ENCODE measurements around the gene TCERG1L.

Gene TCERG1L

DNA sequence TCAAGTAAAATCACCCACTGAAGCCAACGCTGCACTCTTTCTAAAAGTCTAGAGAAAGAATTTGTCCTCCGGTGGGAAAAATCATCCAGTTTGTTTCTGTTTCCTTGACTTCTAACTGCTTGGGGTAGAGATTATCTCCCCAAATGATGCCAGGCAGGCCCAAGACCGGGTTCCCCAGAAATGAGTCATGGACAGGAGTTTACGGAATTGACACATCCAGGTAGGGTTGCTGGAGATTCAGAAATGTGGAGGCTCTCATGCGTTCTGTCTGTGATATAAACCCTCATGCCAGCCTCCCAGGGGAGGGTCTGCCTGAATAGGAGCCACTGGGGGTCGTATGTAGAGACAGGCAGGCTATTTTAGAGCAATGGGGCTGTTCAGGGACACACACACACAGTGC lies 230.9 kb downstream of the TCERG1L start:
- TF ChIP-seq, protein P1, sequence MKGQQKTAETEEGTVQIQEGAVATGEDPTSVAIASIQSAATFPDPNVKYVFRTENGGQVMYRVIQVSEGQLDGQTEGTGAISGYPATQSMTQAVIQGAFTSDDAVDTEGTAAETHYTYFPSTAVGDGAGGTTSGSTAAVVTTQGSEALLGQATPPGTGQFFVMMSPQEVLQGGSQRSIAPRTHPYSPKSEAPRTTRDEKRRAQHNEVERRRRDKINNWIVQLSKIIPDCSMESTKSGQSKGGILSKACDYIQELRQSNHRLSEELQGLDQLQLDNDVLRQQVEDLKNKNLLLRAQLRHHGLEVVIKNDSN (IDR thresholded peaks at IDR 0.05), result no peak
- TF ChIP-seq TCF12 (IDR thresholded peaks at IDR 0.05; ENCODE audit: low read depth) (no peak), TEAD4 (IDR thresholded peaks at IDR 0.05) (no peak), ZBTB7A (IDR thresholded peaks at IDR 0.05; ENCODE audit: low read depth) (no peak), NFIC (IDR thresholded peaks at IDR 0.05) (no peak), YY1 (IDR thresholded peaks at IDR 0.05; ENCODE audit: low read depth) (no peak), EP300 (IDR thresholded peaks at IDR 0.05; ENCODE audit: borderline replicate concordance) (no peak), CEBPB (IDR thresholded peaks at IDR 0.05) (no peak), CREB1 (IDR thresholded peaks at IDR 0.05; ENCODE audit: low read depth) (no peak), TAF1 (IDR thresholded peaks at IDR 0.05; ENCODE audit: low read depth) (no peak), FOXM1 (IDR thresholded peaks at IDR 0.05; ENCODE audit: borderline replicate concordance, low read depth) (no peak)
- TF ChIP-seq, protein P2, sequence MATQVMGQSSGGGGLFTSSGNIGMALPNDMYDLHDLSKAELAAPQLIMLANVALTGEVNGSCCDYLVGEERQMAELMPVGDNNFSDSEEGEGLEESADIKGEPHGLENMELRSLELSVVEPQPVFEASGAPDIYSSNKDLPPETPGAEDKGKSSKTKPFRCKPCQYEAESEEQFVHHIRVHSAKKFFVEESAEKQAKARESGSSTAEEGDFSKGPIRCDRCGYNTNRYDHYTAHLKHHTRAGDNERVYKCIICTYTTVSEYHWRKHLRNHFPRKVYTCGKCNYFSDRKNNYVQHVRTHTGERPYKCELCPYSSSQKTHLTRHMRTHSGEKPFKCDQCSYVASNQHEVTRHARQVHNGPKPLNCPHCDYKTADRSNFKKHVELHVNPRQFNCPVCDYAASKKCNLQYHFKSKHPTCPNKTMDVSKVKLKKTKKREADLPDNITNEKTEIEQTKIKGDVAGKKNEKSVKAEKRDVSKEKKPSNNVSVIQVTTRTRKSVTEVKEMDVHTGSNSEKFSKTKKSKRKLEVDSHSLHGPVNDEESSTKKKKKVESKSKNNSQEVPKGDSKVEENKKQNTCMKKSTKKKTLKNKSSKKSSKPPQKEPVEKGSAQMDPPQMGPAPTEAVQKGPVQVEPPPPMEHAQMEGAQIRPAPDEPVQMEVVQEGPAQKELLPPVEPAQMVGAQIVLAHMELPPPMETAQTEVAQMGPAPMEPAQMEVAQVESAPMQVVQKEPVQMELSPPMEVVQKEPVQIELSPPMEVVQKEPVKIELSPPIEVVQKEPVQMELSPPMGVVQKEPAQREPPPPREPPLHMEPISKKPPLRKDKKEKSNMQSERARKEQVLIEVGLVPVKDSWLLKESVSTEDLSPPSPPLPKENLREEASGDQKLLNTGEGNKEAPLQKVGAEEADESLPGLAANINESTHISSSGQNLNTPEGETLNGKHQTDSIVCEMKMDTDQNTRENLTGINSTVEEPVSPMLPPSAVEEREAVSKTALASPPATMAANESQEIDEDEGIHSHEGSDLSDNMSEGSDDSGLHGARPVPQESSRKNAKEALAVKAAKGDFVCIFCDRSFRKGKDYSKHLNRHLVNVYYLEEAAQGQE (IDR thresholded peaks at IDR 0.05; ENCODE audit: low read depth), result no peak
- TF ChIP-seq, protein P3, sequence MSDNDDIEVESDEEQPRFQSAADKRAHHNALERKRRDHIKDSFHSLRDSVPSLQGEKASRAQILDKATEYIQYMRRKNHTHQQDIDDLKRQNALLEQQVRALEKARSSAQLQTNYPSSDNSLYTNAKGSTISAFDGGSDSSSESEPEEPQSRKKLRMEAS (IDR thresholded peaks at IDR 0.05), result no peak

DNA sequence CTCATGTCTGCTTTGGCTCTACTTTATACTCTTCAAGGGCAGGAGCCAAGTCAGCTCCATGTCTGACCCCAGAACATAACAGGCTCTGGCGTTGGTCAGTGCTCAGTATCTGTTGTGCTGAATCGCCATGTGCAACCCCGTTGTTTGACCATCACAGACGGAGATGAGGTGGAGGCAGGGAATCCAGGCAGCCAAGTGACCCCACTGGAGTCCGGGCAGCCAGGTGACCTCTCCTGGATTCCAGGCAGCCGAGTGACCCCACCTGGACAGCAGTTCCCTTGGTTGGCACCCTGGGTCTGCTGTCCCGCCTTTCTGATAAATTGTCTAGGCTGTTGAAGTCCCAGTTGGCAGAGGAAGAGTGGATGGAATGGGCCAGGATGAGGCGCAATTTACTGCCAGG lies 232.2 kb downstream of the TCERG1L start:
- TF ChIP-seq, protein P3 (IDR thresholded peaks at IDR 0.05), result no peak
- TF ChIP-seq TAF1 (IDR thresholded peaks at IDR 0.05; ENCODE audit: low read depth), result no peak
- no peak for TF ChIP-seq ZBTB7A (IDR thresholded peaks at IDR 0.05; ENCODE audit: low read depth)
- TF ChIP-seq, protein P2 (IDR thresholded peaks at IDR 0.05; ENCODE audit: low read depth), result no peak
- TF ChIP-seq EGR1 (IDR thresholded peaks at IDR 0.05), result no peak
- no peak for TF ChIP-seq RAD21 (IDR thresholded peaks at IDR 0.05; ENCODE audit: low read depth)

DNA sequence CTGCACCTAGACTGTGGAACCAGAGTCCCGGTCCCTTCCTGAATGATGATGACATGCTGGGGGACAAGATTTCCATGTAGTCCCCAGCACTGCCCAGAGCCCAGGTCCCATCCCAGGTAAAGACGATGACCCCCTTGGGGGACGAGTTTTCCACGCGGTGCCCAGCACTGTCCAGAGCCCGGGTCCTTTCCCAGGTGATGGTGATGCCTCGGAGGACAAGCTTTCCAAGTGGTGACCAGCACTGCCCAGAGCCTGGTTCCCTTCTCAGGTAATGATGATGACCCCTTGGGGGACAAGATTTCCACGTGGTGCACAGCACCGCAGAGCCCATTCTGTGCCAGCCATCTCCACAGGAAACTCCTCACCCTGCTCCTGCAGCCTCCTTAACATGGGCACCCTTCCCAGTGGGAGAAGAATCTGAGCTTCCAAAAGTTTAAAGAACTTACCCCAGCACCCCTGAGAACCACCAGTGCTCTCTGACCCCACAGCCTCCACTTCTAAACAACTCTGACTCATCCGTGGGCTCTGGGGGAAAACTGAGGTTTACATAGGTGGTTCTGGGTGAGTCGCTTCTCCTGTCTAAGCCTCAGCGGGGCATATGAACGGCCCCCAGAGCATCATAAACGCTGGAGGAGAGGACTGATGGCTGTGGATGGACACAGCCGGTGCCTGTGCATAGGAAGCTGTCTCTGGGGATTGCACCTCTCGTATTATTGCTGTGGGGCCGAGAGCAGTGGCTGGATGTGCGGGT lies 233.2 kb downstream of the TCERG1L start:
- TF ChIP-seq EP300 (IDR thresholded peaks at IDR 0.05; ENCODE audit: borderline replicate concordance) (no peak), EGR1 (IDR thresholded peaks at IDR 0.05) (no peak), TEAD4 (IDR thresholded peaks at IDR 0.05) (no peak), YY1 (IDR thresholded peaks at IDR 0.05; ENCODE audit: low read depth) (no peak), TCF12 (IDR thresholded peaks at IDR 0.05; ENCODE audit: low read depth) (no peak), ZBTB7A (IDR thresholded peaks at IDR 0.05; ENCODE audit: low read depth) (no peak), RAD21 (IDR thresholded peaks at IDR 0.05; ENCODE audit: low read depth) (no peak), CREB1 (IDR thresholded peaks at IDR 0.05; ENCODE audit: low read depth) (no peak), NFIC (IDR thresholded peaks at IDR 0.05) (no peak), TAF1 (IDR thresholded peaks at IDR 0.05; ENCODE audit: low read depth) (no peak)
- TF ChIP-seq, protein P1 (IDR thresholded peaks at IDR 0.05), result no peak
- TF ChIP-seq, protein P2 (IDR thresholded peaks at IDR 0.05; ENCODE audit: low read depth), result no peak

DNA sequence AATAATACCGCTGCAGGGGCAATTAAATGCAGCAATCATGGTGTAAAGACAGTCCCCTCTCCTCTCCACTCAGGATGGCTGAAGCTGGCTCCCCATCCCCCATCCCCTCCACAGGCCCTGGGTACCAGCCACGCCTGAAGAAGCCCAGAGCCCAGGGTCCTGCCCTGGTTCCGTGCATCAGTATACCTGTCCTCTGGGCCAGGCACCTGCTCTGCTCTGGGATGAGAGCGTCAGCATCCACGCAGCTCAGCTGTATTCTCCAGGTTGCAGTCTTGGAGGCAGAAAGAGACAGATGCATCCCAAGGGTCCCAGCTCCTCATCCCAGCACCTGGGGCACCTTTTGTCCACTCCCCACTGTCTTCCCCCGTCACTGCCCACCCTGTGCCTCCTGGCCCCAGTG lies 233.8 kb downstream of the TCERG1L start:
- TF ChIP-seq CEBPB (IDR thresholded peaks at IDR 0.05) (no peak), ZBTB7A (IDR thresholded peaks at IDR 0.05; ENCODE audit: low read depth) (no peak), YY1 (IDR thresholded peaks at IDR 0.05; ENCODE audit: low read depth) (no peak), EP300 (IDR thresholded peaks at IDR 0.05; ENCODE audit: borderline replicate concordance) (no peak), TCF12 (IDR thresholded peaks at IDR 0.05; ENCODE audit: low read depth) (no peak), FOXM1 (IDR thresholded peaks at IDR 0.05; ENCODE audit: borderline replicate concordance, low read depth) (no peak), CREB1 (IDR thresholded peaks at IDR 0.05; ENCODE audit: low read depth) (no peak), NFIC (IDR thresholded peaks at IDR 0.05) (no peak), TAF1 (IDR thresholded peaks at IDR 0.05; ENCODE audit: low read depth) (no peak), TEAD4 (IDR thresholded peaks at IDR 0.05) (no peak), EGR1 (IDR thresholded peaks at IDR 0.05) (no peak), RAD21 (IDR thresholded peaks at IDR 0.05; ENCODE audit: low read depth) (no peak)
- TF ChIP-seq, protein P2 (IDR thresholded peaks at IDR 0.05; ENCODE audit: low read depth), result no peak
- TF ChIP-seq, protein P1 (IDR thresholded peaks at IDR 0.05), result no peak
